Sigmoid colon (tissue), 7 donors: ENCODE measurements around the gene SLC7A5. TPM values are rescaled to one million over a fixed set of nuclear protein-coding genes. Genes with fewer than 3 reads are reported as not detected.

Experiments used
- DNase-seq: peaks from one replicate; pipeline ENCODE4 v3.0.0-alpha.2; 2019
- H3K27ac ChIP-seq, 4 donors: fragments of 200-600 bp; sonication (generic); one replicate each; pipeline ENCODE4 v1.5.1; 2016 to 2019; ENCODE audit warnings: mild to moderate bottlenecking in 1 of 4
- H3K27me3 ChIP-seq, 3 donors: fragments of 200-600 bp; sonication (generic); one replicate each; pipeline ENCODE4 v1.5.1; 2019; ENCODE audit warnings: mild to moderate bottlenecking in 1 of 3
- H3K36me3 ChIP-seq, 4 donors: fragments of 200-600 bp; sonication (generic); one replicate each; pipeline ENCODE4 v1.5.1; 2016 to 2019
- H3K4me1 ChIP-seq, 4 donors: fragments of 200-600 bp; sonication (generic); one replicate each; pipeline ENCODE4 v1.5.1; 2017 to 2019
- H3K4me3 ChIP-seq, 4 donors: fragments of 200-600 bp; sonication (generic); one replicate each; pipeline ENCODE4 v1.5.1; 2017 to 2019; ENCODE audit warnings: mild to moderate bottlenecking in 2 of 4, moderate library complexity in 1 of 4
- H3K9me3 ChIP-seq, 4 donors: fragments of 200-600 bp in 3 of 4; sonication (generic) in 3 of 4; one replicate each; pipeline versions ENCODE4 v1.5.1 to v1.6.1; 2013 to 2019
- CTCF ChIP-seq, 4 experiments: fragments of 450-650 bp in 3 of 4; fragments of 200-600 bp in 1 of 4; IDR thresholded peaks; one replicate each; pipeline ENCODE4 v1.5.1; 2016 to 2019; ENCODE audit warnings: antibody characterized with exemption in 4 of 4, mild to moderate bottlenecking in 3 of 4, moderate library complexity in 2 of 4
- EP300 ChIP-seq, 4 donors: sonication (generic); formaldehyde crosslinking; IDR thresholded peaks; one replicate each; pipeline ENCODE4 v1.6.1; 2017; ENCODE audit warnings: antibody characterized with exemption in 4 of 4
- POLR2A ChIP-seq, 2 donors: fragments of 450-650 bp; IDR thresholded peaks; one replicate each; pipeline ENCODE4 v1.6.1; 2016; ENCODE audit warnings: antibody characterized with exemption in 2 of 2, mild to moderate bottlenecking in 2 of 2, moderate library complexity in 2 of 2
- POLR2AphosphoS5 ChIP-seq, 4 donors: sonication (generic); formaldehyde crosslinking; IDR thresholded peaks; one replicate each; pipeline ENCODE4 v1.6.1; 2017; ENCODE audit warnings: antibody characterized with exemption in 4 of 4
- WGBS, 2 donors: extraction: QIAGEN DNeasy Blood & Tissue Kit; methylation state at CpG; one replicate each; pipeline ENCODE4 v1.1.7; 2013; 5-methylcytosine and 5-hydroxymethylcytosine counted together
- intact Hi-C: fragments of 100-400 bp; cut with DNase I; formaldehyde crosslinking; loops from one replicate; pipeline ENCODE4 v1.15.1; 2023
- polyA plus RNA-seq, 3 donors: library from polyadenylated mRNA; stranded (reverse); fragments of 200-250 nt; gene quantifications; one replicate each; pipeline ENCODE4 v1.2.3, GENCODE V29; 2013
- total RNA-seq, 4 donors: library from RNA; depleted of rRNA; stranded (reverse); fragments of >200 nt; gene quantifications; one replicate each; pipeline ENCODE4 v1.1.0, GENCODE V29; 2016
- donor health status: healthy with polysubstance abuse.
- donor health status: Bipolar disorder and iron deficiency.
- donor health status: healthy.

The SLC7A5 gene
- total and polyA plus RNA-seq, 7 donors = 0.60 to 44.5 (median 3.1) TPM

GRCh38 chr16:87824991-87825841 is 44.1 kb downstream of the SLC7A5 start:
- H3K4me1 ChIP-seq = peaks cover 0 to 10% (median 0%) of the 10 kb centered on the region in 4 donors
- peaks cover 0 to 12% (median 0%) of the 10 kb centered on the region in 3 donors for H3K27me3 ChIP-seq
- intact Hi-C loops = no loop called here
- no peak overlapping the region for H3K4me3 ChIP-seq
- H3K36me3 ChIP-seq = peaks cover 0 to 3% (median 0%) of the 10 kb centered on the region in 4 donors
- no peak for DNase-seq
- WGBS, 2 donors = 79 to 83% methylated on average over 29 of the region's 29 CpGs
- H3K9me3 ChIP-seq = no peaks in the 10 kb centered on the region
- no peak overlapping the region for H3K27ac ChIP-seq
- TF ChIP-seq EP300 (IDR thresholded peaks at IDR 0.05) (no peak), POLR2A (IDR thresholded peaks at IDR 0.05) (no peak), POLR2AphosphoS5 (IDR thresholded peaks at IDR 0.05) (no peak), CTCF (IDR thresholded peaks at IDR 0.05) (no peak)

GRCh38 chr16:87824016-87824990 is 45.0 kb downstream of the SLC7A5 start:
- intact Hi-C loops = no loop called here
- no peak overlapping the region for H3K4me3 ChIP-seq
- H3K9me3 ChIP-seq = no peaks in the 10 kb centered on the region
- WGBS, 2 donors = 84 to 85% methylated on average over 19 of the region's 19 CpGs
- DNase-seq = no peak
- H3K27ac ChIP-seq = no peak overlapping the region
- TF ChIP-seq POLR2A (IDR thresholded peaks at IDR 0.05) (no peak), CTCF (IDR thresholded peaks at IDR 0.05) (no peak), EP300 (IDR thresholded peaks at IDR 0.05) (no peak), POLR2AphosphoS5 (IDR thresholded peaks at IDR 0.05) (no peak)
- no peaks in the 10 kb centered on the region for H3K36me3 ChIP-seq
- peaks cover 0 to 10% (median 0%) of the 10 kb centered on the region in 4 donors for H3K4me1 ChIP-seq
- peaks cover 0 to 12% (median 0%) of the 10 kb centered on the region in 3 donors for H3K27me3 ChIP-seq

- DNase-seq = no peak
- H3K27me3 ChIP-seq = peaks cover 0 to 12% (median 0%) of the 10 kb centered on the region in 3 donors
- TF ChIP-seq CTCF (IDR thresholded peaks at IDR 0.05) (no peak), EP300 (IDR thresholded peaks at IDR 0.05) (no peak), POLR2A (IDR thresholded peaks at IDR 0.05) (no peak), POLR2AphosphoS5 (IDR thresholded peaks at IDR 0.05) (no peak)
- peaks cover 0 to 10% (median 0%) of the 10 kb centered on the region in 4 donors for H3K4me1 ChIP-seq
- peaks cover 0 to 2% (median 0%) of the 10 kb centered on the region in 4 donors for H3K9me3 ChIP-seq
- H3K36me3 ChIP-seq = no peaks in the 10 kb centered on the region
- no peak overlapping the region for H3K4me3 ChIP-seq
- 82 to 89% methylated on average over 24 of the region's 24 CpGs for WGBS, 2 donors
- no peak overlapping the region for H3K27ac ChIP-seq
- intact Hi-C loops = no loop called here
These were observed 46.0 kb downstream of the SLC7A5 start for GRCh38 chr16:87823181-87823929.
